LNCAP (cell line): ENCODE data around the gene CDC42SE1.

Experiments used
- TF ChIP-seq, protein P1 (sequence below): fragments of 450-650 bp; IDR thresholded peaks from 2 replicates; pipeline ENCODE4 v1.5.1; 2017; ENCODE audit warnings: mild to moderate bottlenecking

The CDC42SE1 gene

GRCh38 chr1:151003180-151003579, 56.2 kb downstream of the CDC42SE1 start:
- TF ChIP-seq, protein P1, sequence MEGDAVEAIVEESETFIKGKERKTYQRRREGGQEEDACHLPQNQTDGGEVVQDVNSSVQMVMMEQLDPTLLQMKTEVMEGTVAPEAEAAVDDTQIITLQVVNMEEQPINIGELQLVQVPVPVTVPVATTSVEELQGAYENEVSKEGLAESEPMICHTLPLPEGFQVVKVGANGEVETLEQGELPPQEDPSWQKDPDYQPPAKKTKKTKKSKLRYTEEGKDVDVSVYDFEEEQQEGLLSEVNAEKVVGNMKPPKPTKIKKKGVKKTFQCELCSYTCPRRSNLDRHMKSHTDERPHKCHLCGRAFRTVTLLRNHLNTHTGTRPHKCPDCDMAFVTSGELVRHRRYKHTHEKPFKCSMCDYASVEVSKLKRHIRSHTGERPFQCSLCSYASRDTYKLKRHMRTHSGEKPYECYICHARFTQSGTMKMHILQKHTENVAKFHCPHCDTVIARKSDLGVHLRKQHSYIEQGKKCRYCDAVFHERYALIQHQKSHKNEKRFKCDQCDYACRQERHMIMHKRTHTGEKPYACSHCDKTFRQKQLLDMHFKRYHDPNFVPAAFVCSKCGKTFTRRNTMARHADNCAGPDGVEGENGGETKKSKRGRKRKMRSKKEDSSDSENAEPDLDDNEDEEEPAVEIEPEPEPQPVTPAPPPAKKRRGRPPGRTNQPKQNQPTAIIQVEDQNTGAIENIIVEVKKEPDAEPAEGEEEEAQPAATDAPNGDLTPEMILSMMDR = no peak

- TF ChIP-seq, protein P1 = no peak
Measured at GRCh38 chr1:151002611-151003010, 56.8 kb downstream of the CDC42SE1 start.

GRCh38 chr1:151002051-151002450, 57.4 kb downstream of the CDC42SE1 start:
- TF ChIP-seq, protein P1 = no peak

DNA sequence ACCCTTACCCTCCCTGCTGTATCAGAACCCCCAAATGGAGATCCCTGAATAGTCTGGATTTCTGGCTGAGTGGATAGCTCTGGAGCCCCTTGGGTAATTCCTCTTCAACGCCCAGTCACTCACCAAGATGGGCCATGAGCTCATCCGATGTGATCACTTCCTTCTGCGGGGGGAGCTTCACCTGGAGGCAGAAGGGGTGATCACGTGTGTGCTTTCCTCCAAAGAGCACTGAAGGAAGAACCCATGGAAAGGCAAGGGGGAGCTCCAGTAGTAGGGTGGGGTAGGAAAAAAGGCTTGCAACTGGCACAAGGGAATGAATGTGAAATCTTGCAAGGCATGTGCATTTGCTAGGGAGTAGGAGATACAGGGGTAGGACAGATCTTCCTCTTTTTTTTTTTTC, 57.8 kb downstream of the CDC42SE1 start:
- TF ChIP-seq, protein P1 = no peak
